Measurements from ENCODE around the gene POLE3.

DNA sequence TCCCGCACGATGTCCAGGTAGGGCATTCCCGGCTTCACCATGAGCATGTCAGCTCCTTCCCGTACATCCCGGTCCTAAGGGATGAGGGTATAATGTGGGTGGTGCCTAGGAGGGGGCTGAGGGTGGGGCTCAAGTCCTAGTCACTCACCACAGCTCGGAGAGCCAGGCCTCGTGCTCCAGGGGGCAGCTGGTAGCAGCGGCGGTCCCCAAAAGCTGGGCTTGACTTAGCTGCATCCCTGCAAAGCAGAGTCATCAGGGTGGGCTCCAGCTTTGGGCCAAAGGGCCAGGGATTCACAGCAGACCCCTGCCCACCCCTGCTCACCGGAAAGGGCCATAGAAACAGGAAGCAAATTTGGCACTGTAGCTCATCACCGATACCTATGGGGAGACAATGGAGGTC lies 21.0 kb downstream of the POLE3 start:
- TF ChIP-seq, protein P1, sequence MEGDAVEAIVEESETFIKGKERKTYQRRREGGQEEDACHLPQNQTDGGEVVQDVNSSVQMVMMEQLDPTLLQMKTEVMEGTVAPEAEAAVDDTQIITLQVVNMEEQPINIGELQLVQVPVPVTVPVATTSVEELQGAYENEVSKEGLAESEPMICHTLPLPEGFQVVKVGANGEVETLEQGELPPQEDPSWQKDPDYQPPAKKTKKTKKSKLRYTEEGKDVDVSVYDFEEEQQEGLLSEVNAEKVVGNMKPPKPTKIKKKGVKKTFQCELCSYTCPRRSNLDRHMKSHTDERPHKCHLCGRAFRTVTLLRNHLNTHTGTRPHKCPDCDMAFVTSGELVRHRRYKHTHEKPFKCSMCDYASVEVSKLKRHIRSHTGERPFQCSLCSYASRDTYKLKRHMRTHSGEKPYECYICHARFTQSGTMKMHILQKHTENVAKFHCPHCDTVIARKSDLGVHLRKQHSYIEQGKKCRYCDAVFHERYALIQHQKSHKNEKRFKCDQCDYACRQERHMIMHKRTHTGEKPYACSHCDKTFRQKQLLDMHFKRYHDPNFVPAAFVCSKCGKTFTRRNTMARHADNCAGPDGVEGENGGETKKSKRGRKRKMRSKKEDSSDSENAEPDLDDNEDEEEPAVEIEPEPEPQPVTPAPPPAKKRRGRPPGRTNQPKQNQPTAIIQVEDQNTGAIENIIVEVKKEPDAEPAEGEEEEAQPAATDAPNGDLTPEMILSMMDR (IDR thresholded peaks at IDR 0.05) = no peak
- no peak for TF ChIP-seq POLR2A (IDR thresholded peaks at IDR 0.05)

Measured in lower leg skin (tissue), 3 donors.